H1 (cell line): ENCODE data around the gene KIF25. TPM values are rescaled to one million over a fixed set of nuclear protein-coding genes. Genes with fewer than 3 reads are reported as not detected.

Source experiments
- BRCA1 ChIP-seq: IDR thresholded peaks from 2 replicates; pipeline ENCODE4 v1.6.1; 2012; ENCODE audit warnings: low read depth, low read length, improper control_type of control experiment
- CHD1 ChIP-seq: IDR thresholded peaks from 2 replicates; pipeline ENCODE4 v1.6.1; 2012; ENCODE audit warnings: low read depth, low read length, improper control_type of control experiment
- HDAC6 ChIP-seq: IDR thresholded peaks from one replicate; pipeline ENCODE4 v1.7.1; 2012; ENCODE audit warnings: low read depth, mild to moderate bottlenecking, inconsistent platforms, low read length, moderate library complexity
- POU5F1 ChIP-seq: IDR thresholded peaks from 2 replicates; pipeline ENCODE4 v1.6.1; 2011; ENCODE audit warnings: low read depth, mild to moderate bottlenecking, low read length, moderate library complexity
- RBBP5 ChIP-seq: IDR thresholded peaks from 2 replicates; pipeline ENCODE4 v1.7.1; 2012; ENCODE audit warnings: low read depth, mild to moderate bottlenecking, inconsistent platforms, low read length, moderate library complexity, borderline replicate concordance
- polyA plus RNA-seq, 7 experiments: library from polyadenylated mRNA; depleted of rRNA in 3 of 7; stranded (reverse) in 5 of 7; unstranded in 2 of 7; fragments of >200 nt in 5 of 7; fragments of 200-250 nt in 2 of 7; gene quantifications; 1 replicate in 5 of 7; 2 replicates in 1 of 7; 4 replicates in 1 of 7; pipeline versions ENCODE4 v1.2.1 to v1.2.3, GENCODE V29; 2011 to 2013; ENCODE audit warnings: missing spikeins in 2 of 7, mixed read lengths in 2 of 7
- total RNA-seq: library from RNA; stranded (reverse); fragmentation: NEBNext Ultra II Directional; extraction: Animal tissue kit (Norgen Biotek cat#: 25700); gene quantifications from 2 replicates; pipeline ENCODE4 v1.2.1, GENCODE V29; 2021

Gene KIF25
- total and polyA plus RNA-seq, 2 of the 8 experiments (the other 6 are each of a cell fraction or from before 2014, with no cell fraction given): 1.5 to 2.0 TPM

- TF ChIP-seq BRCA1: no peak
- TF ChIP-seq RBBP5: no peak
- TF ChIP-seq POU5F1: no peak
- no peak for TF ChIP-seq CHD1
- TF ChIP-seq HDAC6: no peak
Measured at GRCh38 chr6:168039849-168040248, 42.4 kb downstream of the KIF25 start (continued).
